Adipose tissue (tissue), 3 donors: ENCODE data around the gene DUSP7. TPM values are rescaled to one million over a fixed set of nuclear protein-coding genes. Genes with fewer than 3 reads are reported as not detected.

Source experiments
- H3K27ac ChIP-seq: one replicate; pipeline ENCODE4 v1.5.1; 2013; ENCODE audit warnings: low read depth, low read length
- WGBS, 3 donors: extraction: QIAGEN DNeasy Blood & Tissue Kit; methylation state at CpG; one replicate each; pipeline ENCODE4 v1.1.7; 2013; 5-methylcytosine and 5-hydroxymethylcytosine counted together
- polyA plus RNA-seq, 3 donors: library from polyadenylated mRNA; stranded (reverse); fragments of 200-250 nt; gene quantifications; one replicate each; pipeline ENCODE4 v1.2.3, GENCODE V29; 2013
- donor health status: healthy with polysubstance abuse.
- donor health status: Bipolar disorder and iron deficiency.
- donor health status: healthy.

DUSP7 gene
- polyA plus RNA-seq, 3 donors, result 3.2 to 10.0 (median 9.4) TPM

GRCh38 chr3:52004906-52005395, 51.4 kb downstream of the DUSP7 start:
- WGBS, 3 donors, result 81 to 89% (median 89%) methylated on average over 4 of the region's 4 CpGs
- H3K27ac ChIP-seq, result no peak overlapping the region

GRCh38 chr3:52004163-52004787, 52.1 kb downstream of the DUSP7 start:
- H3K27ac ChIP-seq, result no peak overlapping the region
- 60 to 69% (median 64%) methylated on average over 16 of the region's 16 CpGs for WGBS, 3 donors

DNA sequence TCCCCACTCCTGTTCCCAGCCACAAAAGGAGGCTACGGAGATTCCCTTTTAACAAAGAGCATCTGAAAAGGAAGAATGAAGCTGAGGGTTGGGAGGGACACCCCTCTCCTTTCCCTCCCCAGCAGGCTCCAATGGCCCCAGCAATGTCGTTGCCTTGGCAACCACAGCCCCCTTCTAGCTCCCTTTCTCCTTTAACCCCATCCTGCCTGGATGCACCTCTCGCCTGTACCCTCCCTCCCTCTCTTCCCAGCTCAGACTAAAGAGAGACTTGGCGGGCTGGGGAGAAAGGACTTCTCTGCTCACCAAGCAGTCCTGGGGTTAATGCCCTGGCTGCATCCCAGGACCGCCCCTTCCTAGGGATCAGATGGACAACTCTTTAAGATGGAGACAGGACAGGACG, 53.6 kb downstream of the DUSP7 start:
- H3K27ac ChIP-seq, result no peak overlapping the region
- WGBS, 3 donors, result 73 to 78% (median 75%) methylated on average over 6 of the region's 6 CpGs

GRCh38 chr3:52001443-52001974, 54.9 kb downstream of the DUSP7 start:
- WGBS, 3 donors, result 2 to 3% (median 2%) methylated on average over 18 of the region's 18 CpGs
- no peak overlapping the region for H3K27ac ChIP-seq

DNA sequence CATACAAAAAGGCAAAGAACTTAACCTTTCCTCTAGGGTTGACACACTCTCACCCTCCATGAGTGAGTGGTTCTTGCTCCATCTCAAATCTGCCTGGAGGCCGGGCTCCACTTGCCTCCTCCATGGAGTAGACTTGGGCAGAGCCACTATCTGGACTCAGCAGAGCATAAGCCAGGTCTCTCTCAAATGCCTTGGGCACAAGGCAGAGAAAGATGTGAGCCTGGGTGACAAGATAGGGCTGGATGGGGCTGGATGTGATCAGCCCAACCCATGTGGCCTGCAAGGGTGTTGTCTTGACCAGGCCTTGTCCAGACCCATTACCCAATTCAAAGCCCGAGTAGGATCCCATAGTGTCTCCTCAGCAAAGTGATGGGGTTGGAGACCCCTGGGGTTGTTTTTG, 56.5 kb downstream of the DUSP7 start:
- H3K27ac ChIP-seq, result no peak overlapping the region
- 71 to 86% (median 79%) methylated on average over 2 of the region's 2 CpGs for WGBS, 3 donors

Other genes starting within 250 kb of the DUSP7 start
- gene IQCF2, start 195.0 kb downstream of the DUSP7 start, polyA plus RNA-seq, result not detected
- not detected for gene IQCF5, start 181.0 kb downstream of the DUSP7 start, polyA plus RNA-seq
- gene IQCF1, start 153.2 kb downstream of the DUSP7 start, polyA plus RNA-seq, result not detected
- gene RRP9, start 114.7 kb downstream of the DUSP7 start, polyA plus RNA-seq, result 10 to 100 TPM; 16.5 to 35.7 (median 18.0) TPM
- 10 to 100 TPM in 2 of 3 donors, 1 to 10 TPM in 1; 5.0 to 25.5 (median 19.6) TPM for gene PARP3, start 114.2 kb downstream of the DUSP7 start, polyA plus RNA-seq
- gene GPR62, start 101.2 kb downstream of the DUSP7 start, polyA plus RNA-seq, result under 1 TPM in 2 of 3 donors, not detected in 1; 0.07 to 0.28 TPM
- 10 to 100 TPM; 11.7 to 46.0 (median 18.9) TPM for gene PCBP4, start 89.1 kb downstream of the DUSP7 start, polyA plus RNA-seq
- 100 to 1,000 TPM in 2 of 3 donors, 10 to 100 TPM in 1; 50.8 to 128 (median 118) TPM for gene ABHD14B, start 82.5 kb downstream of the DUSP7 start, polyA plus RNA-seq
- gene ABHD14A, start 81.5 kb downstream of the DUSP7 start, polyA plus RNA-seq, result 10 to 100 TPM; 17.2 to 48.4 (median 46.1) TPM
- gene ACY1, start 73.0 kb downstream of the DUSP7 start, polyA plus RNA-seq, result 10 to 100 TPM; 22.6 to 73.7 (median 46.8) TPM
- 1,000 to 10,000 TPM; 1,845 to 3,201 (median 3,021) TPM for gene RPL29, start 60.7 kb downstream of the DUSP7 start, polyA plus RNA-seq
- gene POC1A, start 97.9 kb upstream of the DUSP7 start, polyA plus RNA-seq, result 1 to 10 TPM in 1 of 3 donors, under 1 TPM in 2; 0.74 to 2.6 (median 0.90) TPM
- 10 to 100 TPM; 17.1 to 70.8 (median 37.3) TPM for gene ALAS1, start 141.6 kb upstream of the DUSP7 start, polyA plus RNA-seq
- under 1 TPM; 0.08 to 0.22 (median 0.15) TPM for gene TLR9, start 169.1 kb upstream of the DUSP7 start, polyA plus RNA-seq
- gene TWF2, start 182.6 kb upstream of the DUSP7 start, polyA plus RNA-seq, result 10 to 100 TPM; 20.0 to 58.3 (median 51.4) TPM
- gene PPM1M, start 189.2 kb upstream of the DUSP7 start, polyA plus RNA-seq, result 10 to 100 TPM in 2 of 3 donors, 1 to 10 TPM in 1; 6.0 to 31.8 (median 18.1) TPM
- 10 to 100 TPM; 16.3 to 44.0 (median 40.5) TPM for gene WDR82, start 222.1 kb upstream of the DUSP7 start, polyA plus RNA-seq
- gene GLYCTK, start 231.3 kb upstream of the DUSP7 start, polyA plus RNA-seq, result 100 to 1,000 TPM in 1 of 3 donors, 10 to 100 TPM in 1, 1 to 10 TPM in 1; 9.3 to 111 (median 37.8) TPM